Activated CD4-positive, alpha-beta T cell treated with anti-CD3 and anti-CD28 coated beads for 24 hours (primary cell): ENCODE data around the gene SEPSECS.

Source experiments
- DNase-seq, 2 donors: peaks; one replicate each; pipeline ENCODE4 v3.0.0-alpha.2; 2020; ENCODE audit warnings: low read depth in 2 of 2

The SEPSECS gene

DNA sequence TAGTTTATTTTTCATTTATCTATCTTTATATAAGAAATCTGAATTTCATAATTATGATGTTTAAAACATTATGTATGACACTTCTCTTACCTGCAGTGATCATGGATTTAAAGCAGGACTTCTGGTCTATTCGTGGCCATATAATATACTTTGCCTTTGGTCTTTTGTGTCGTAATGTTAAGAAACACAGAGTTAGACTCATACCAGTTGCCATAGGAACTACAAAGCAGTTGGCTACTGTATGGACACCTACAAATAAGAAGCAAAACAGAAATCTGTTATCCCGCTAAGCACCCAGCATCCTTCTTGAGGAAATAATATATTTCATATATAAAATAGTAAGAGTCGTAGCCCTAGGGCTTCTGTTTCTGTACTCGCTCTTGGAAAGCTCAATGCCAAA, 4.3 kb downstream of the SEPSECS start:
- no peak for DNase-seq

- DNase-seq = no peak
These were observed 5.5 kb downstream of the SEPSECS start for GRCh38 chr4:25154594-25155265.

- no peak for DNase-seq
These were observed 14.2 kb downstream of the SEPSECS start for GRCh38 chr4:25146076-25146475.

- DNase-seq = no peak
These were observed 15.3 kb downstream of the SEPSECS start for GRCh38 chr4:25144870-25145481.

GRCh38 chr4:25142468-25142867, 17.8 kb downstream of the SEPSECS start:
- no peak for DNase-seq

DNA sequence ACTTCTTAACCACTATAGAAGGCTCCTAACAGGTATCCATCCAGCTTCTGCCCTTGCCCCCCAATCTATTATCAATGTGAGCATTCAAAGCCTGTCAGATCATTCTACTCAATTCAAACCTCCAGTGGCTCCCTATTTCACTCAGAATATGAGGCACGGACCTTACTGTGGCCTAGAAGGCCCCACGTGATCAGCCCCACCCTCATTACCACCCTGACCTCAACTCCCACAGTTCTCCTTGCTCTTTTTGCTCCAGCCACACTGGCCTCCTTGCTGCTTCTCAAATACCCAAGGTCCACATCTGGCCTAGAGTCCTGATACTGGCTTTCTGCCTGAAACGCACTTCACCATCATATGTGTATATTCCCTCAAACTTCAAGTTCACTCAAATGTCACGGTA, 18.7 kb downstream of the SEPSECS start:
- DNase-seq = no peak

GRCh38 chr4:25133132-25133531, 27.1 kb downstream of the SEPSECS start:
- no peak for DNase-seq

DNA sequence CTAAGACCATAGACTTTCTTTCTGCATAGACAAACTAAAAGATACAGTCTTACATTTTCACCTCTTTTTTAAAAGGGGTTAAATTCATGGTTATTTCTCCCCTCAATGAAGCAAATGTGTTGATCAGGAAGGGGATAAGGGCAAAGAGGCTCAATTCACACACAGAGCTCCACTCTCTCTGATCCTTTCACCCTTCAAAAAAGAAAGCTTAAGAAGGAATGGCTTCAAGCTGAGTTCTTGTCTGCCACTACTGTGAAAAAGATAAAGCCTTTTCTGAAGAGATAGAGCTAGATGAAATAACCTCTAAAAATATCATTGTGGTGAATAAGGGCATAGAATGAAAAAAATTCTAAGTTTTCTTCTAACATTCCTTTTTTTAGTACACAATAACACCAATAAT, 28.3 kb downstream of the SEPSECS start:
- no peak for DNase-seq

DNA sequence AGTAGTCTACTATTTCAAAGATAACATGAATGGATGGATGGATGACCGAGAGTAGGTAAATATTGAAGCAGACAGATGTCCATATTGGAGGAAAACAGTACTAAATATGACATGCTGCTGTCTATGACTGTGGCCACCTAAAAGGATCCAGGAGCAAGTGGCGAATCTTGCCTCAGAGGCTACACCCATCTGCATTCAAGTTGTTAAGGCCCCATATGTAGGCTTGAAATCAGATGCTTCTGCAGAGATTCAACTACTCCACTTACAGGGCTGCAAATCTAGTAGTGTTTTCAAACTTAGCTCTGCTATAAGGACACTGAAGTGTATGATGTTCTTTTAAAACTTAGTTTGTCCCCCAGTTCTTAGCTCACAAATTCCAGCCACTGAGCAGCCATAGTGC, 28.9 kb downstream of the SEPSECS start:
- DNase-seq = no peak

GRCh38 chr4:25129917-25130316, 30.3 kb downstream of the SEPSECS start:
- DNase-seq = no peak

DNA sequence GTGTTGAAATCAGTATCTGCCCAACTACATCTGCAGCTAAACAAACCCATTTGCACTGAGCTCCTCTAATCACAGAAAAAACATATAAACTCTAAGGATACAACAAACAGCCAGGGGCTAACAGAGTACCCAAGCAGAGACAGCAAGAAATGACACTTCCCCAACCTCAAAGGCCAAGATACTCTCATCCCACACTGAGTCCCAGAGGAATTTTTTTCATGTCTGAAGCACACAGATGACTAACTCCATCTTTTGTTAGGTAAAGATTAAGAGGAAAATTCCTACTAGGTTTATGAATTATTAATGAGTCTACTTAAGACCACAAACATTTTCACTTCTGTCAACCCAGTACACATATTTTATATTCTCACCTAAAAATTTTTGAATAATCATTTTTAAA, 31.6 kb downstream of the SEPSECS start:
- DNase-seq = no peak

- no peak for DNase-seq
These were observed 37.0 kb downstream of the SEPSECS start for GRCh38 chr4:25123236-25123635.

DNA sequence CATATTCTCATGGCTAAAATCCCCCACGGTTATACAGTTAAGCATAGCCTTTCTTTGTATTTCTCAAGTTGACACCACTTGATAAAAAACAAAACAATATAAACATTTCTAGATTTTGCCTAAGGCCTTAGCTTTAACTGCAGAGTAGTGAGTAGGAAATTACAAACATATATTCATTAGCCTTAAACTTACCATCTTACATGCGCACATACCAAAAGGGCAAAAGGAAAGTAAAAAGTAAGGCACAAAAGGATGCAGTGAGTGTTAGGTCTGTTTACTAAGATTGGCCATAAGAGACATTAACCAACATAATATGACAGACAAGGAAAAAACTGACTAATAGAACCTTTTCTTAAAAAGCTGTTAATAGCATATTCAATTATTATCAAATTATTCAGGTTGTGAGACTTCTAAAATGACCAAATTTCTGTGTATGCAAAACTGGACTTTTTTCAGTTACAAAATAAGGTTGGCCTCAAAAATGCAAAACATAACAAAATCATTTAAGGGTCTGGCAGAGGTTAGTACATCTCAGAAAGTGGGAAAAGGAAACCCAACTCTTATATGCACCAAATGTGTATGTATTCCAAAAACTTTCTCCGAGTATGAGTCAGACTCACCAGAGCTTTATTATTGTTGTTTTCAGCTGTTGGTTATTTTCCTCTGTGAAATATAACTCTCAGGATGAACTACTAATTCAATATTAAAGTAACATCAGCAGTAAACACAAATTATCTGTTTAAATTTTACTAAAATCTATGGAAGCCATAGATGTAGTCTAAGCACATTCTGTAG, 39.9 kb downstream of the SEPSECS start:
- DNase-seq = no peak

DNA sequence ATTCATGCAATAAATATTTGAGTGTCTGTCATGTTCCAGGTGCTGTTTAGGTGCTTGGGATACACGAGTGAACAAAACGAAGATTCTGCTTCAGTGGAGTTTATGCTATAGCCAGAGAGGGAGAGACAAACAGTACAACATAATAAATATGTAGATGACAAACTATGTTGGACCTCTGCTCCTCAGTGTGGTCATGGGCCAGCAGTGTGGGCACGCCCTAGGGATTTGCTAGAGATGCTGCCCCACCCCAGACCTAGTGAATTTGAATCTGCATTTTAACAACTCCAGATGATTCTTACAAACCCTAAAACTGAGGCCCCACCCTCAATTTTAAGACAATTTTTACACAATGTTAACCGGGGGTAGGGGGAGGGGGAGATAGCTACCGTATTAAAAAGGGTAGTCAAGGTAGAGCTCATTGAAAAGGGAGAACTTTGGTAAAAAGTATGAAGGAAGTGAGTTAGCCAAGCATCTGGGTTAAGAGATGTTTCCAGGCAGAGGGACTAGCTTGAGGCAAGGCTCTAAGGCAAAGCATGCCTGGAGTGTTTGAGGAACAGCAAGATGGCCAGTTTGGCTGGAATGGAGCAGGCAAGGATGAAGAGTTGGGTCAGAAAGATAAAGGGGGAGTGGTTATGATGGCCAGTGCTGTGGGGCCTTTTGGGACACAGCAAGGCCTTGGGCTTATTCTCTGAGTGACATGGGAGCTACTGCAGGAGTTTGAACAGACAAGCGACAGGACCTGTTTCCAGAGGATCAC, 42.4 kb downstream of the SEPSECS start:
- DNase-seq = no peak

DNA sequence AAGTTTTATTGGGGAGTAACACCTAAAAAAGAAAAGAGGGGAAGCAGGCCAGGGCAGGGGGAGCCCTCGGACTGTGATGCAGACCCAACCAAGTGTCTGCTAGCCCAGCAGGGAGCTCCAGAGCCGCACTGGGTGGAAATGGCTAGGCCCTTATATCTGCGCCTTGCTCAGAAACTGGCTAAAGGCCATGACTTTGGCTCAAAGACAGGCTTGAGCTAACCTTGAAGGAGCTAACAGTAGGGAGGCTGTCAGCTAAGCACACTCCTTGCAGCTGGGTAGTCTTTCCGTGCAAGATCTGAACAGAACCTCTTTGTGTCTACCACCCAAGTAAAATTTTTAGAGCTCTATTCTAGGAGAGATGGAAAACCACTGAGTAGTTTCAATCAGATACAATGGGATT, 43.0 kb downstream of the SEPSECS start:
- DNase-seq = no peak

DNA sequence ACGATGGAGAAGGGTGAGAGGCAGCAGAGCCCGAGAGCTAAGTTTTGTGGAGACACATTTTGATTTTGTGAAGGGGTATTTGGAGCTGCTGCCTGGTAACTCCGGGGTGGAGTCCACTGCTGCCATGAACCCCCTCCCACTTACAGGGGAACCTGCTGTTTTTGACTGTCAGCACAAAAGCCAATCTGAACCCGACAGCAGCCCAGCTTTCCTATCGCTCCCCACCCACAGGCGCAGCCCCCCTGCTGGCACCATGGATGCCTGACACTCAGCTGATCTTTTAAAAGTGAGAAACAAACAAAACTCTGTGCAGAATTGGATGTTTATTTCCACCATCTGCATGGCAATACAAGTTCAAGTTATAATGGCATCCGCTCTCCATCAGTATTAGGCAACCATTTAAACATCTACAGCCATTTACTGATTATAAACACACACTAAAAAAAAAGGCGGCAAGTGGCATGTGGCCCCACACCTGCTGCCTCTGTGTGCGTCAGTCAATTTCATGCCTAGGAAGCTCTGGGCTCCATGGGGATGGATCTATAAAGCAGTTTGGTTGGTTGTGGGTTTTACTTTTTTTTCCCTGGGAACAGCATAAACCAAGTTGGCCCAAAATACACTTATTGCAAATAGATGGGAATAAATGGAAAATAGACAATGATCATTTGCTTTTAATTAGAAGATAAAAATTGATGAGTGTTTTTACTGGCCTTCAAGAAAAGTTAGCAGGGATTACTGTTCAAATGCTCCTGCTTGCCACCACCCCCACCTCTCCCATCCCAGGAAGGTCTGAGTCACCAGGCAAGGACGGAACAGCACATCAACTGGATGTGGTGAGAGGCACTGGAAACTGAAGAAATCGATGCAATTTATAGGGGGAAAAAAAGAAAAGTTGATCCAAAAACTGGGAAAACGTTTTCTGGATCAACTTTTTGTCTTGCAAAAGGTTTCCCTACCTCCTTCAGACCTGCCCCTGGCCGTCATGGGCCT, 46.0 kb downstream of the SEPSECS start:
- DNase-seq = no peak

GRCh38 chr4:25112995-25113380, 47.3 kb downstream of the SEPSECS start:
- no peak for DNase-seq

DNA sequence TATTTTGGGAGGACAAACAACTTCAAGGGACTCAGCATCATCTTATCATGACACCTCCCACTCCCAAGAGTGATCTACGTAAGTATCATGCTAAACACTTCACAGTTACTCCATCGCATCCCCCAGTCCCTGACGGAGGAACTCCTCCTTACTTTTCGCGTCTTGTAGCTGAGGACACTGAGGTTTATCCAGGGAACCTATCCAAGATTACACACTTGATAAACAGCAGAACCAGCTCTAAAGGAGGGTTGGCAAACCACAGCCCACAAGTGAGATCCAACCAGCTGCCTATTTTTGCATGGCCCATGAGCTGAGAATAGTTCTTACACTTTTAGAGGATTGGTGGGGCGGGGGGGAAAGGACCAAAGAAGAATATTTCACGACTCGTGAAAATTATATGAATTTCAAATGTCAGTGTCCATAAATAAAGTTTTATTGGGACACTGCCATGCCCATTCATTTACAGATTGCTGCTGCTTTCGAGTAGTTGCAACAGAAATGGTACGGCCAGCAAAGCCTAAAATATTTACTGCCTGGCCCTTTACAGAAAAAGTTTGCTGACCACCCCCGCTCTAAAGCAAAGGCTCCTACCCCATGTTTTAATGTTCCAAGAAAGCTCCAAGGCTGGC, 47.8 kb downstream of the SEPSECS start:
- DNase-seq = no peak

GRCh38 chr4:25111648-25112196, 48.5 kb downstream of the SEPSECS start:
- DNase-seq = no peak
